Activated CD8-positive, alpha-beta memory T cell treated with anti-CD3 and anti-CD28 coated beads for 48 hours (primary cell): ENCODE measurements around the gene LAMA2.

Experiments used
- DNase-seq, 3 experiments: peaks; one replicate each; pipeline ENCODE4 v3.0.0-alpha.2; 2020; ENCODE audit warnings: low read depth in 2 of 3, low spot score in 2 of 3

The LAMA2 gene

GRCh38 chr6:129508477-129509145 lies 625.7 kb downstream of the LAMA2 start:
- no peak for DNase-seq

GRCh38 chr6:129510950-129511349 lies 628.0 kb downstream of the LAMA2 start:
- DNase-seq, result no peak

DNA sequence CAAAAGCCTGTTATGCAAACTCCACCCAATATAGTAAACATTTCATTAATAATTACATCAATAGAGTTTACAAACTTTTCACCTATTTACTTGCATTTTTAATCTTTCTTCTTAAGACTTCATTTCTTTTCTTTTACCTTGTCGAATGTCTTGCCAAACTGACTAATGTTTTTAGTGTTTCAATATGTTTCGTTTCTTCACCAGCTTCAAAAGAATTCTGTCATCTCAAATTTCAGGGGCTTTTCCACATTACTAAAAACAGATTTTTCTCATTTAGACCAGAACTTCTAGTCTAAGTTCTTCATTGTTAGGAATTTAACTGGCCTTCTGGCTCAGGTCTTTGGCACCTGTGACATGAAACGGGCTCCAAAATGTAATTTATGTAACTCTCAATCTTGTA lies 630.5 kb downstream of the LAMA2 start:
- DNase-seq, result no peak

GRCh38 chr6:129515004-129515403 lies 632.1 kb downstream of the LAMA2 start:
- DNase-seq, result no peak

DNA sequence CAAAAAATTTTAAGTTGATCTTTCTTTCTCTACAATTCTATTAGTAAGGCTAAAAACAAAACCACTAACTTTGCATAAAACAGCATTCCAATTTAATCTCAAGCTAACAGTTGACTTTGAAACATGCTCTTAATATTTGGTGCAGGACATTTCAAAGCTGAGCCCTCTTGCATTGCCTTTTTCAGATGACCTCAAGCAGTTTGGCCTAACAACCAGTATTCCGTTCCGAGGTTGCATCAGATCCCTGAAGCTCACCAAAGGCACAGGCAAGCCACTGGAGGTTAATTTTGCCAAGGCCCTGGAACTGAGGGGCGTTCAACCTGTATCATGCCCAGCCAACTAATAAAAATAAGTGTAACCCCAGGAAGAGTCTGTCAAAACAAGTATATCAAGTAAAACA lies 633.1 kb downstream of the LAMA2 start:
- no peak for DNase-seq

GRCh38 chr6:129516787-129517186 lies 633.8 kb downstream of the LAMA2 start:
- no peak for DNase-seq

DNA sequence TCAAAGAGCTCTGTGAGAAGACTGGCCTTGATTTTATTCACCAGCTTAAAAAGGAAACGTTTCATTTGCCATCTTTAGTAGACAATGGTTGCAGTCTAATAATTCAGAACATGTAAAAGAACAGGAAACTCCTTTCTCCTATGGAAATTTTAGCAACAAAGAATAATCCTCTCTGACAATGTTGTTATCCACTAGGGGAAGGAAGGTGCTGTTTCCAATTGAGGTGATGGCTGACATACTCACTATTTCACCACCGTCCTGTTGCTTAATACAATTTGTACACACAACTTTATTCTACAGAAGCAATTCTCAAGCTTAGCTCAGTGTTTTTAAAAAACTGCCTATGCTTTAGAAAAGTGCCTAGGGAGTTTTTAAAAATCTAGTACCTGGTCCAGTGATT lies 634.4 kb downstream of the LAMA2 start:
- no peak for DNase-seq

DNA sequence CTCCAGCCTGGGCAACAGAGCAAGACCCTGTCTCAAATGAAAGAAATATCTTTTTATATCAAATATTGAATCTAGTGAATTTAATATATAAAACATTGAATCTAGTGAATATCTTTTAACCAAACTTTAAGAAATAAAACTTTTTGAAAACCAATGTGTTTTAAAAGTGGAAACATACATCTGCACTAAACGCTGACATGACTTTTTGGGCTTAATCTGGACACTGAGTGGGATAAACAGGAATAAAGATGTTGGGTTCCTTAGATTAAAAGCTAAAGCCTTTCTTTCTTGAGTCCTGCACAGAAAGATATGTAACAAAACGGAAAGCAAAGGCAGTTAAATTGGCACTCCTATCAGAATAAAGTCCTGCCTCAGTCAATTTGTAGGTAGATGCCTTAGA lies 636.8 kb downstream of the LAMA2 start:
- DNase-seq, result no peak

- DNase-seq, result no peak
These were observed 639.0 kb downstream of the LAMA2 start for GRCh38 chr6:129521946-129522345.

DNA sequence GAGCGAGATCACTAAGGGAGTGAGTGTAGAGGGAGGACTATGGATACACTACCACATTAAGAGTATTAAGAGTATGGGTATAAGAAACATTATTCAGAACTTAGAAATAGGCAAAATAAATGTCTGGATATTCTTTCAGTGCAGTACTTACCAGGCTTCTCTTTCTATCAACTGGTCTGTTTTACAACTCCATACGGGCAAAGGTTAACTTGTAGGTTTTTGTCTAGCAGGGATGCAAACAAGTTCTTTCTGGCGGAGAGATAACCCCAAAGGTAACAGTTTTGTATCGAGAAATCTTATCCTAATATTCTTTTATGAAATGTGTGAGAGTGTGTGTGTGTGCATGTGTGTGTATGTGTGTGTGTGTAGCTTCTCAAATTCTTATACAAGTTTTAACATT lies 640.9 kb downstream of the LAMA2 start:
- no peak for DNase-seq

DNA sequence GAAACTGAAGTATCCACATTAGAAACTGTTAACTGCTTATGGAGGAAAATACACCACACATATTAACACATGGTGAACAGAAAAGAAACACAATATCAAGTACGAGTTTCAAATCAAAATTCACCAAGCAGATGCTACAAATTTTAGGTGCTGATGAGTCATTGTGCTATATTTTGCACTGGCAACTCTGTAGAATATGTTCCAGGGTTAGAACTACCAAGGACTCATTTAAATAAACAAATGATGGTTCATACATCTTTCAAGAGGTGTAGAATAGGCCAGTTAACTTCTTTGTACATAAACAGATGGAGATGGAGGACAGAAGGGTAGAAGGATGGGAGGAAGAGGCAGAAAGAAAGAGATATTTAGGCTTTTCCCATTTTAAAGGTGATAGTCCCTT lies 642.1 kb downstream of the LAMA2 start:
- no peak for DNase-seq

GRCh38 chr6:129534926-129535325 lies 652.0 kb downstream of the LAMA2 start:
- no peak for DNase-seq

DNA sequence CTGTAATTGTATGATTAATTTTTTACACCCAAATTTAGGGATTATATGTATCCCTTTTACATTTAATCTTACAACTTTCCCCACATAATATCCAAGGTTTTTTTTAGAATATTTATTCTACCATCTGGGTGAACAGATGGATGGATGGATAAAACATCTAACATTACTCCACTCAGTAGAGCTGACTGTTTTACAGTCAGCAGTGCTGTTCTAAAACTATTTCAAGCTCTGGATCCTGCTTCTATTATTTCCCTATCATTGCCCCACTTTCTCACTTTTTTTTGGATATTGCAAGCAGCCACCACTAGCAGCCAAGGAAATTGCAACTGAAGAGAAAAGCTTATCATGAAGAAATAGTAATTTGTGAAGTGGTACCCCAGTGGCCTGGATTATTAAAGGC lies 653.3 kb downstream of the LAMA2 start:
- DNase-seq, result no peak

DNA sequence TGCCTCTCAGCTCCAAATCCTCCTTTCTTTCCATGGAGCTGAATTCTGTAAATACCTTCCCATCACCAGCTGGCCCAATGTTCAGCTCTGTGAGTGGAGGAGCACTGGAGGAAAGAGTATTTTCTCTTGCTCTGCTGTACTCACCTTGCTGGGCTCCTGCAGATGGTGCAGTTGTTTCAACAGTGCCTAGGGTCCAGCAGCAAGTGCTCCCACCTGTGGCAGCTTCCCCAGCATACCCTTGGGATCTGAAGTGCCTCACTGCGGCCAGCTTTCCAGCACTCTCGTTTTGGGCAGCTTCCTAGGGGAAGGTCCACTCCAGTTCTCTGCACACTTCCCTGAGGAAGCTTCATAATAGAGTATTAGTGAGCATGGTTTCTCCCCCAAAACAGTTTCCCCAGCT lies 656.1 kb downstream of the LAMA2 start:
- no peak for DNase-seq

- no peak for DNase-seq
These were observed 659.8 kb downstream of the LAMA2 start for GRCh38 chr6:129542705-129543104.

GRCh38 chr6:129543981-129544380 lies 661.0 kb downstream of the LAMA2 start:
- DNase-seq, result no peak

- no peak for DNase-seq
These were observed 662.1 kb downstream of the LAMA2 start for GRCh38 chr6:129544892-129545612.

DNA sequence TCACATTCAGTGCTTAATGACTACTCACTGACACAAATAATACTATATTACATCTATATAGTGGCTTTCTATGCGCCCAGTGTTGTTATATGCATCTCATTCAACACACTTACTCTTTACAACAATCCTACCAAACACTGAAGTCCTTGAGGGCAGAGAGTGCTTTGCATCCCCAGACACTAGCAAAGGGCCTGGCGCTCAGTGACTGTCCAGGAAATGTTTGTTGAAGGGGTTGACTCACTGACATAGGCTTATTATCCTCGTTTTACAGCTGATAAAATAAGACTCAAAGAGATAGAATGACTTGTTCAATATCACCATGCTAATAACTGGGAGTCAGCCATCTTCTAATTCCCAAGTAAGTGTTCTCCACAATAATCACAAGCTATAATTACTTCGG lies 663.8 kb downstream of the LAMA2 start:
- DNase-seq, result no peak

- DNase-seq, result no peak
These were observed 668.5 kb downstream of the LAMA2 start for GRCh38 chr6:129551486-129551885.

- no peak for DNase-seq
These were observed 669.5 kb downstream of the LAMA2 start for GRCh38 chr6:129552413-129552812.

- DNase-seq, result no peak
These were observed 672.4 kb downstream of the LAMA2 start for GRCh38 chr6:129555206-129555832.

DNA sequence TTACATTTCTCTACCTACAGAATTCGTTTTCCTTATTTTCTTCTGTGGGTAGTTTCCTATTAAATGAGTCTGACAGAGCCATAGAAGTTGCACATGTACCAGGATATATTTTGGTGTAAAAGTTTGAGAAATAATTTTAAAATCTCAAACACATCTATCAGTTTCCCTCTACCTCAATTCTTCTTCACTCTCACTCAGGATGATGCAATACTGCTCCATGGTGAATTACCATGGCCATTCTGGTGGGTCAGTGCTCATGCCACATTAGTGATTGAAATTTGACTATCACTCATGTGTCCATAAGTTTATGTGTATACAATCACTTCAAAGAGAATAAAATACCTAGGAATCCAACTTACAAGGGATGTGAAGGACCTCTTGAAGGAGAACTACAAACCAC lies 675.3 kb downstream of the LAMA2 start:
- no peak for DNase-seq

DNA sequence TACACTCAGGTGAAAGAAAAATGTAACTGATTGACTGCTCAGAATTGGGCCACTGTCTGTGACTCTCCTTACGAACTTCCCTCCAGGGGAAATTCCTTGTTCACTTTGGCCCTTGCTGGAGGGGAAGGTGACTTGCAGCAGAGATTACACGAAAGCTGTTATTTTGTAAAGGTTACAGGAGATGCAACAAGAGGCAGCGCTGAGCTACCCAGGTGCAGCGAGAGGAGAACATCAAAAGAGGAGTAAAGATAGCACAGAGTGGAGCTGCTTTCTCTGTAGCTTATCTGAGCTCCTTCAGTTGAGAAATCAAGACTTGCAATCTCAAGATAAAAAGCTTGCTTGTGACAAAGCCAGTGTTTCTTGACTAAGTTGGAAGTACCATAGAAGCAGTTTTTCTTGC lies 682.4 kb downstream of the LAMA2 start:
- no peak for DNase-seq
